HG03521 (cell line): ENCODE results near the gene TMEM239.

Experiments
- ATAC-seq: cut with Tn5 transposase; IDR thresholded peaks from one replicate; pipeline ENCODE4 v1.9.1; 2021; ENCODE audit warnings: mild to moderate bottlenecking, moderate library complexity; ENCODE audit not compliant: unreplicated experiment

The TMEM239 gene

GRCh38 chr20:2846698-2847097, 30.5 kb downstream of the TMEM239 start:
- no peak for ATAC-seq

DNA sequence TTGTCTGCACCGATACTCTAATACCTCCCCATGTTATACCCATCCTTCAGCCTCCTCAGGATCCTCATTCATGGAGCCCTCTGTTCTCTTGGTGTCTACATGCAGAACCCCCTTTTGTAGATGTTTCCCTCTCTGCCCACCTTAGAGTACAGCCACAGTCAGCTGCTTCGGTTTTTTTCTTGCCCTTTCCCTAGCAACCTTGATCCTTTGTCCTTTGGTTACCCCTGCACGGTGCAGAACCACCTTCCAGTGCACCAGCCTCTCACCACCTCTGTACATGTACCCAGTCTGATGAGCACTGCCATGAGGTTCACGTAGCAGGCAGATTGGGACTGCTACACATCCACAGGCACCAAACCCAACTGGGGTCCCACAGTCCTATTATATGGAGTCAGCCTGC, 31.6 kb downstream of the TMEM239 start:
- no peak for ATAC-seq

GRCh38 chr20:2849529-2849928, 33.4 kb downstream of the TMEM239 start:
- no peak for ATAC-seq

DNA sequence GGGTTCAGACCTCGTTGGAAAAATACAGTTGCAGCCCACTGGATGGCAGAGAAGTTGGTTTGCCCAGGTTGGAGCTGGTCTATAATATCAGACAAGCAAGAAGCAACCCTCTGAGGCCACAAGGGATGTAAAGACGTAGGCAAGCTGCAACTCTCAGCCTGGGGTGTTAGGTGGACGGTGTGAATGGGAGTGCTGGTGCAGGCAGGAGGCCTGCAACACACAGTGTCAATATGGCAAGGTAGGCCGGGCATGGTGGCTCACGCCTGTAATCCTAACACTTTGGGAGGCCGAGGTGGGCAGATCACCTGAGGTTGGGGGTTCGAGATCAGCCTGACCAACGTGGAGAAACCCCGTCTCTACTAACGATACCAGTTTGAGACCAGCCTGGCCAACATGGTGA, 34.9 kb downstream of the TMEM239 start:
- ATAC-seq: no peak

- no peak for ATAC-seq
Observed at GRCh38 chr20:2858591-2858990, 42.4 kb downstream of the TMEM239 start.

- ATAC-seq: no peak
Observed at GRCh38 chr20:2859330-2860121, 43.4 kb downstream of the TMEM239 start.

- ATAC-seq: no peak
Observed at GRCh38 chr20:2864626-2865025, 48.5 kb downstream of the TMEM239 start.

DNA sequence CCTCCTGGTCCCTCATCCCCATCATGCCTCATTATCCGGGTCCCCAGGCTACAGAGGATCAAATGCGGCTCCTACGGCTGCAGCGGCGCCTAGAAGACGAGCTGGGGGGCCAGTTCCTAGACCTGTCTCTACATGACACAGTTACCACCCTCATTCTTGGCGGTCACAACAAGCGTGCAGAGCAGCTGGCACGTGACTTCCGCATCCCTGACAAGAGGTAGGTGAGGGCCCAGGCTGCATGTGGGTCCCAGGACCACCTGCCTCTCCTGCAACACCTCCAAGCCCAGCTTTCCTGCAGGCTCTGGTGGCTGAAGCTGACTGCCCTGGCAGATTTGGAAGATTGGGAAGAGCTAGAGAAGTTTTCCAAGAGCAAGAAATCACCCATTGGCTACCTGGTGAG, 48.9 kb downstream of the TMEM239 start:
- ATAC-seq: no peak

DNA sequence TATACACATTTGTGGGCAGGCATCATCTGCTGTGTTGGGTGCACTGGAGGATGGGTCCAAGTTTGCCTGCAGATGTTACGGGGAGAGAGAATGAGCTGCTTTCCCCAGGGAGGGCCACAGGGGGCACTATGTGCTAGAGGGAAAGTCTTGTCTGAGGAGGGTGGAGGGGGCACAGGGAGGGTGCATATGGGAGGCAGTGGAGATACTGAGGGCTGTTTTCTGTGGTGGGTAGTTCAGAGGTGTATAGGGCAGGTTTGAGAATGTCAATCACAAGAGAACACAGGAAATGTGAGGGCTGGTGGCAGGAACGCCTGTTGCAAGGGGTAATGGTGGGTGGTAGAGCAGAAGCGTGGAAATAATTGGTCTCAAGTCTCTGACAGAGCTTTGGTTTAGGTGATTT, 49.5 kb downstream of the TMEM239 start:
- no peak for ATAC-seq

DNA sequence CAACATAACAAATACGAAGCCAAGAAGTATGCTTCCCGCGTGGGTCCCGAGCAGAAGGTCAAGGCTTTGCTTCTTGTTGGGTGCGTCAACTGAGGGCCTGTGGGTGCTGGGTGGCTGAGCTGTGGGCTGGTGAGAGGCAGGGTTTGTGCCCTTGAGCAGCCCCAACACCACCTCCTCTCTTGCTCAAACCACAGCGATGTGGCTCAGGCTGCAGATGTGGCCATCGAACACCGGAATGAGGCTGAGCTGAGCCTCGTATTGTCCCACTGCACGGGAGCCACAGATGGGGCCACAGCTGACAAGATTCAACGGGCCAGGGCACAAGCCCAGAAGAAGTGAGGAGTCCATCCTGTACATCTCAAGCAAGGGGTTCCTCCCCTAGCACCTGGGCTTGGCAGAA, 50.1 kb downstream of the TMEM239 start:
- ATAC-seq: no peak

GRCh38 chr20:2867081-2867864, 51.1 kb downstream of the TMEM239 start:
- ATAC-seq: no peak
